Measurements from ENCODE around the gene CASK.

GRCh38 chrX:41970419-41970818 lies 47.1 kb upstream of the CASK start:
- no peak for TF ChIP-seq CTCF (IDR thresholded peaks at IDR 0.05; ENCODE audit: low read depth, low read length, poor library complexity, severe bottlenecking)
- TF ChIP-seq EZH2phosphoT487 (IDR thresholded peaks at IDR 0.05; ENCODE audit: borderline replicate concordance, low read length), result no peak
